Measurements from ENCODE around the gene UROD.

The UROD gene

DNA sequence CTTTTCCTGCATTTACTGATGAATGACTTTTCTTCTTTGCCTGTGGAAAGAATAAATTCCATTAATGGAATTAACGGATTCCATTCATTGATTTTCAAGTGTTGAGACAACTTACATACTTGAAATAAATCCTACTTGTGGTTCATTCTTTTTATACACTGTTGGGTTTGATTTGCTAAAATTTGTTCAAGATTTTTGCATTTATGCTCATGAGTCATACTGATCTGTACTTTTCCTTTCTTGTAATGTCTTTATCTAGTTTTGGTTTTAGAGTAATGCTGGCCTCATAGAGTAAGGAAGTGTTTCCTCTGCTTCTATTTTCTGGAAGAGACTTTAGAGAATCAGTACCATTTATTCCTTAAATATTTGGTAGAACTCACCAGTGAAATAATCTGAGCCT, 14.4 kb downstream of the UROD start:
- TF ChIP-seq, protein P1, sequence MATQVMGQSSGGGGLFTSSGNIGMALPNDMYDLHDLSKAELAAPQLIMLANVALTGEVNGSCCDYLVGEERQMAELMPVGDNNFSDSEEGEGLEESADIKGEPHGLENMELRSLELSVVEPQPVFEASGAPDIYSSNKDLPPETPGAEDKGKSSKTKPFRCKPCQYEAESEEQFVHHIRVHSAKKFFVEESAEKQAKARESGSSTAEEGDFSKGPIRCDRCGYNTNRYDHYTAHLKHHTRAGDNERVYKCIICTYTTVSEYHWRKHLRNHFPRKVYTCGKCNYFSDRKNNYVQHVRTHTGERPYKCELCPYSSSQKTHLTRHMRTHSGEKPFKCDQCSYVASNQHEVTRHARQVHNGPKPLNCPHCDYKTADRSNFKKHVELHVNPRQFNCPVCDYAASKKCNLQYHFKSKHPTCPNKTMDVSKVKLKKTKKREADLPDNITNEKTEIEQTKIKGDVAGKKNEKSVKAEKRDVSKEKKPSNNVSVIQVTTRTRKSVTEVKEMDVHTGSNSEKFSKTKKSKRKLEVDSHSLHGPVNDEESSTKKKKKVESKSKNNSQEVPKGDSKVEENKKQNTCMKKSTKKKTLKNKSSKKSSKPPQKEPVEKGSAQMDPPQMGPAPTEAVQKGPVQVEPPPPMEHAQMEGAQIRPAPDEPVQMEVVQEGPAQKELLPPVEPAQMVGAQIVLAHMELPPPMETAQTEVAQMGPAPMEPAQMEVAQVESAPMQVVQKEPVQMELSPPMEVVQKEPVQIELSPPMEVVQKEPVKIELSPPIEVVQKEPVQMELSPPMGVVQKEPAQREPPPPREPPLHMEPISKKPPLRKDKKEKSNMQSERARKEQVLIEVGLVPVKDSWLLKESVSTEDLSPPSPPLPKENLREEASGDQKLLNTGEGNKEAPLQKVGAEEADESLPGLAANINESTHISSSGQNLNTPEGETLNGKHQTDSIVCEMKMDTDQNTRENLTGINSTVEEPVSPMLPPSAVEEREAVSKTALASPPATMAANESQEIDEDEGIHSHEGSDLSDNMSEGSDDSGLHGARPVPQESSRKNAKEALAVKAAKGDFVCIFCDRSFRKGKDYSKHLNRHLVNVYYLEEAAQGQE (IDR thresholded peaks at IDR 0.05; ENCODE audit: insufficient read depth in 1 of 2, low read depth in 2 of 2, low read length in 2 of 2), result no peak
- no peak for TF ChIP-seq FOXP2 (optimal IDR thresholded peaks at IDR 0.05; ENCODE audit: borderline replicate concordance, extremely low read depth, extremely low read length, insufficient read depth)
- no peak for TF ChIP-seq SIN3A (IDR thresholded peaks at IDR 0.05; ENCODE audit: borderline replicate concordance, insufficient read depth, low read length)
- TF ChIP-seq TAF1 (IDR thresholded peaks at IDR 0.05; ENCODE audit: borderline replicate concordance, insufficient read depth, low read length), result no peak
- no peak for TF ChIP-seq POLR2AphosphoS5 (IDR thresholded peaks at IDR 0.05; ENCODE audit: low read depth, low read length)

DNA sequence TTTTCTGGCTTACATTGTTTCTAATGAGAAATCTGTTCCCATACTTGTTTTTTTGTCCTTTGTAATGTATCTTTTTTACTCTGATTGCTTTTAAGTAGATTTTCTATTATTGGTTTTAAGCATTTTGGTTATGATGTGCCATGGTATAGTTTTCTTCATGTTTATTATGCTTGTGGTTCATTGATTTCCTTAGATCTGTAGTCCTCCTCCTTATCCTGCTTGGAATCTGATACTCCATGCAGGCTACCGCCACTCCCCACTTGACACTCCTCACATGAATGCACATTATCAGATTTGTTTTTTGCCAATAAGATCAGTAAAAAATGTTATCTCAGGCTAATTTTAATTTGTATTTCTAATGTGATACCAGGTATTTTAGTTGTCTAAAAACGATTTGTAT, 20.8 kb downstream of the UROD start:
- TF ChIP-seq POLR2AphosphoS5 (IDR thresholded peaks at IDR 0.05; ENCODE audit: low read depth, low read length) (no peak), FOXP2 (optimal IDR thresholded peaks at IDR 0.05; ENCODE audit: borderline replicate concordance, extremely low read depth, extremely low read length, insufficient read depth) (no peak), SIN3A (IDR thresholded peaks at IDR 0.05; ENCODE audit: borderline replicate concordance, insufficient read depth, low read length) (no peak), TAF1 (IDR thresholded peaks at IDR 0.05; ENCODE audit: borderline replicate concordance, insufficient read depth, low read length) (no peak)

DNA sequence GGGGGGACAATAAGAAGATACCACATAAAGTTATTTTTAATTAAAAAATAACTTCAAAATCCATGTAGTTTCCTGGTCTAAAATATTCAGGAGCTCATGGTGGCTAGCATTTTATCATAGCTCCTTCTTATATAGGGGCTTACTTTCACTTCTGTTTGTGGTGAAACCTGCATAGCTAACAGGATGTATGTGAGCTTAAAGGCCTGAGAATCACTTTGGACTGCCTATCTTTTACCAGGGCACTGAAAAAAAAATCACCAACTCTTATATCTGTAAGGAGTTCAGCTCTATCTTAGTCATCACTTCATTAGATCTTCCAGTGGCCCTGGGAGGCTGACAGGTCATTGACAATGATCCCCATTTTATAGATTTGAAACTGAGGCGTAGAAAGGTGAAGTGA, 21.3 kb downstream of the UROD start:
- TF ChIP-seq, protein P1 (IDR thresholded peaks at IDR 0.05; ENCODE audit: insufficient read depth in 1 of 2, low read depth in 2 of 2, low read length in 2 of 2), result no peak
- TF ChIP-seq TAF1 (IDR thresholded peaks at IDR 0.05; ENCODE audit: borderline replicate concordance, insufficient read depth, low read length) (no peak), POLR2AphosphoS5 (IDR thresholded peaks at IDR 0.05; ENCODE audit: low read depth, low read length) (no peak), SIN3A (IDR thresholded peaks at IDR 0.05; ENCODE audit: borderline replicate concordance, insufficient read depth, low read length) (no peak), FOXP2 (optimal IDR thresholded peaks at IDR 0.05; ENCODE audit: borderline replicate concordance, extremely low read depth, extremely low read length, insufficient read depth) (no peak)

DNA sequence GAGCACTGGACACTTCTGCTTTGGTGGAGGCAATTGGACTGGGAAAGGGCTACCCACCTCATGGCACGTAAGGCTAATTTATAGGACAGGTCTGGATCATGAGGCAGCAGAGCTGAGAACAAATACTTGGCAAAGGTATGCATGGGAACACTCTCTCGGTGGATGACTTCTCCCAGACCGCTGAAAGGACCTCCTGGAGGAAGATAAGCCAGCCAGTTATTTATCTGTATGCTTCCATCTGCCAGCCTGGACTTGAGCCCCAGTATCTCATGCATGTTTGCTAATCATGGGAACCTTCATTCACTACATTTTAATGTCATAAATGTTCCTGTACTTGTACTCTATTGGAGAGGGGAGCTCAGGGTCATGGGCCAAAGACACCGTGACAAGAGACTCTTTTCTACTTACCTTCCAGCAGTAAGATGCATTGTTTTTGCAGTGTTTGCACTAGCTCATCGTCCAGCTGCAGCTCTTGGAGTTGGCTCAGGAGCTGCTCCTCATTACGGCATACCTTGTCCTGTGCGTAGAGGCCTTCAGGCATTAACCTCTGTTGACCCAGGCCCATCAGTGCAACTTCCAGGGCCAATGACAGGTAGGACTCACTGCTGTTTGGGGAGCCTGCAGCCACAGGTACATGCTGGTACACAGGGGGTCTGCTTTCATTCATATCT, 23.7 kb downstream of the UROD start:
- TF ChIP-seq, protein P1 (IDR thresholded peaks at IDR 0.05; ENCODE audit: insufficient read depth in 1 of 2, low read depth in 2 of 2, low read length in 2 of 2), result no peak
- TF ChIP-seq POLR2AphosphoS5 (IDR thresholded peaks at IDR 0.05; ENCODE audit: low read depth, low read length), result no peak
- no peak for TF ChIP-seq TAF1 (IDR thresholded peaks at IDR 0.05; ENCODE audit: borderline replicate concordance, insufficient read depth, low read length)
- TF ChIP-seq FOXP2 (optimal IDR thresholded peaks at IDR 0.05; ENCODE audit: borderline replicate concordance, extremely low read depth, extremely low read length, insufficient read depth), result no peak
- no peak for TF ChIP-seq SIN3A (IDR thresholded peaks at IDR 0.05; ENCODE audit: borderline replicate concordance, insufficient read depth, low read length)

DNA sequence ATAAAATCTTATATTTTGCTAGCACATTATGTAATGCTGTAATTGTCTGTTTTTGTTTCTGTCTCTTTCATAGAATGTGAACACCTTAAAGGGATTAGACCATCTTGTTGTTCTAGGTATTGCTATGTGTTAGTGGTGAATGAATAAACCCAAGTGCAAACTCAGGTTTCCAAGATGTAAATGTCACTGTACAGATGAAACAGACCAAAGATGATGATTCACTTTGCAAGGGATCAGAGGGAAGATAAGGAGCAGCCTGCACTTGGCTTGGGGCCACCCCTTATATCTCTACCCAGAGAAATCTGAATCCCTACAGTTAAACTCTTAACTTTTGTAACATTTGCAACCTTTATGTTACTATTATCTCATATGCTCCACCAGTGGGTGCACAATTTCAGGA, 25.4 kb downstream of the UROD start:
- TF ChIP-seq TAF1 (IDR thresholded peaks at IDR 0.05; ENCODE audit: borderline replicate concordance, insufficient read depth, low read length), result no peak
- TF ChIP-seq, protein P1 (IDR thresholded peaks at IDR 0.05; ENCODE audit: insufficient read depth in 1 of 2, low read depth in 2 of 2, low read length in 2 of 2), result no peak
- TF ChIP-seq FOXP2 (optimal IDR thresholded peaks at IDR 0.05; ENCODE audit: borderline replicate concordance, extremely low read depth, extremely low read length, insufficient read depth), result no peak
- TF ChIP-seq SIN3A (IDR thresholded peaks at IDR 0.05; ENCODE audit: borderline replicate concordance, insufficient read depth, low read length), result no peak
- no peak for TF ChIP-seq POLR2AphosphoS5 (IDR thresholded peaks at IDR 0.05; ENCODE audit: low read depth, low read length)
